K562 (cell line): ENCODE results near the gene WNT3. TPM values are rescaled to one million over a fixed set of nuclear protein-coding genes. Genes with fewer than 3 reads are reported as not detected.

Experiments used
- BRD4 ChIP-seq: fragments of 200-600 bp; sonication (generic); IDR thresholded peaks from 2 replicates; pipeline ENCODE4 v1.6.1; 2017; ENCODE audit warnings: inconsistent platforms
- BRF1 ChIP-seq: IDR thresholded peaks from 3 replicates; pipeline ENCODE4 v1.6.1; 2011; ENCODE audit warnings: borderline replicate concordance, mild to moderate bottlenecking; ENCODE audit not compliant: insufficient read length; ENCODE audit errors: extremely low read depth
- CHD2 ChIP-seq: IDR thresholded peaks from 2 replicates; pipeline ENCODE4 v1.6.1; 2011; ENCODE audit warnings: low read depth, low read length
- DDX20 ChIP-seq: fragments of 450-650 bp; IDR thresholded peaks from 2 replicates; pipeline ENCODE4 v1.6.1; 2016; ENCODE audit warnings: missing genetic modification characterization, low read depth, mild to moderate bottlenecking, missing compliant biosample characterization, moderate library complexity
- GABPB1 ChIP-seq: sonication (generic); formaldehyde crosslinking; IDR thresholded peaks from 2 replicates; pipeline ENCODE4 v1.8.0; 2022; ENCODE audit warnings: mild to moderate bottlenecking, missing genetic modification reagents
- HDAC6 ChIP-seq: IDR thresholded peaks from 2 replicates; pipeline ENCODE4 v1.6.1; 2012; ENCODE audit warnings: low read depth, mild to moderate bottlenecking, control low read depth, inconsistent platforms, low read length, moderate library complexity
- HEY1 ChIP-seq: fragments of 250-450 bp; sonication (Bioruptor Pico); IDR thresholded peaks from 2 replicates; pipeline ENCODE4 v1.5.0; 2020; ENCODE audit warnings: mild to moderate bottlenecking, moderate library complexity, borderline replicate concordance
- HLTF ChIP-seq: fragments of 450-650 bp; IDR thresholded peaks from 2 replicates; pipeline ENCODE4 v1.6.1; 2016
- HMBOX1 ChIP-seq: sonication (generic); IDR thresholded peaks from 2 replicates; pipeline ENCODE4 v1.6.1; 2016
- KAT2B ChIP-seq: IDR thresholded peaks from one replicate; pipeline ENCODE4 v1.6.1; 2012; ENCODE audit warnings: low read depth, mild to moderate bottlenecking, control low read depth, inconsistent platforms, low read length, moderate library complexity
- L3MBTL2 ChIP-seq: fragments of 450-650 bp; IDR thresholded peaks from 2 replicates; pipeline ENCODE4 v1.6.1; 2016; ENCODE audit warnings: mild to moderate bottlenecking, moderate library complexity
- MTA2 ChIP-seq: fragments of 450-650 bp; IDR thresholded peaks from 2 replicates; pipeline ENCODE4 v1.6.1; 2016; ENCODE audit warnings: low read depth
- MYNN ChIP-seq, 2 experiments: sonication (generic); formaldehyde crosslinking in 1 of 2; IDR thresholded peaks; 2 replicates each; pipeline versions ENCODE4 v1.5.0 to v1.6.1; 2016 to 2020; ENCODE audit warnings: antibody characterized with exemption in 1 of 2, missing genetic modification reagents in 1 of 2
- NCOA1 ChIP-seq: fragments of 450-650 bp; IDR thresholded peaks from 2 replicates; pipeline ENCODE4 v1.6.1; 2016; ENCODE audit warnings: low read depth
- PHF21A ChIP-seq: fragments of 450-650 bp; IDR thresholded peaks from 2 replicates; pipeline ENCODE4 v1.6.1; 2017; ENCODE audit warnings: low read depth, borderline replicate concordance
- PHTF2 ChIP-seq: fragments of 250-450 bp; sonication (Bioruptor Pico); IDR thresholded peaks from 2 replicates; pipeline ENCODE4 v1.5.0; 2021; ENCODE audit warnings: mild to moderate bottlenecking
- RBM17 ChIP-seq: fragments of 200-400 bp; formaldehyde crosslinking; IDR thresholded peaks from 2 replicates; pipeline ENCODE4 v1.6.1; 2017; ENCODE audit warnings: low read depth, mild to moderate bottlenecking, low read length, borderline replicate concordance
- RBM39 ChIP-seq: fragments of 200-400 bp; formaldehyde crosslinking; optimal IDR thresholded peaks from 2 replicates; pipeline ENCODE3; 2018; ENCODE audit warnings: low read depth, low read length
- RHOXF2B ChIP-seq: fragments of 250-450 bp; sonication (Bioruptor Pico); conservative IDR thresholded peaks from 2 replicates; pipeline ENCODE4 v1.5.1; 2021
- SFPQ ChIP-seq: fragments of 200-400 bp; formaldehyde crosslinking; IDR thresholded peaks from 2 replicates; pipeline ENCODE4 v1.6.1; 2017; ENCODE audit warnings: mild to moderate bottlenecking, low read depth, low read length, moderate library complexity
- SMARCC2 ChIP-seq: fragments of 450-650 bp; IDR thresholded peaks from 2 replicates; pipeline ENCODE4 v1.6.1; 2017; ENCODE audit warnings: antibody characterized with exemption, moderate library complexity, mild to moderate bottlenecking, low read depth
- SMARCE1 ChIP-seq: fragments of 450-650 bp; IDR thresholded peaks from 2 replicates; pipeline ENCODE4 v1.7.1; 2016; ENCODE audit warnings: mild to moderate bottlenecking
- SOX6 ChIP-seq: fragments of 450-650 bp; IDR thresholded peaks from 2 replicates; pipeline ENCODE4 v1.6.1; 2014; ENCODE audit warnings: mild to moderate bottlenecking
- SP1 ChIP-seq: sonication (generic); formaldehyde crosslinking; IDR thresholded peaks from 2 replicates; pipeline ENCODE4 v1.8.1; 2022; ENCODE audit warnings: mild to moderate bottlenecking, missing genetic modification reagents
- SRSF3 ChIP-seq: fragments of 200-400 bp; formaldehyde crosslinking; IDR thresholded peaks from 2 replicates; pipeline ENCODE4 v1.6.1; 2016; ENCODE audit warnings: mild to moderate bottlenecking, low read length, moderate library complexity; ENCODE audit not compliant: insufficient read depth
- U2AF2 ChIP-seq: fragments of 200-400 bp; formaldehyde crosslinking; optimal IDR thresholded peaks from 2 replicates; pipeline ENCODE3; 2017; ENCODE audit warnings: low read depth, mild to moderate bottlenecking, low read length
- ZFP1 ChIP-seq: fragments of 450-650 bp; formaldehyde crosslinking; IDR thresholded peaks from 2 replicates; pipeline ENCODE4 v1.4.0; 2020; ENCODE audit warnings: mild to moderate bottlenecking, mixed read lengths
- polyA plus RNA-seq, 8 experiments: library from polyadenylated mRNA; depleted of rRNA in 4 of 8; stranded (reverse) in 5 of 8; unstranded in 3 of 8; fragments of >200 nt; fragmentation: Nextera tagmentation in 2 of 8; fragmentation: Illumina TruSeq in 1 of 8; extraction: Ambion mirVana in 2 of 8; extraction: Trizol in 1 of 8; gene quantifications; 2 replicates each; pipeline versions ENCODE4 v1.2.1 to v1.2.3, GENCODE V29; 2011 to 2014; ENCODE audit warnings: inconsistent platforms in 1 of 8, missing spikeins in 1 of 8
- total RNA-seq, 7 experiments: library from RNA; depleted of rRNA in 6 of 7; stranded (reverse); fragments of >200 nt in 6 of 7; fragmentation: Illumina TruSeq in 2 of 7; extraction: Trizol in 2 of 7; gene quantifications; 2 replicates each; pipeline versions ENCODE4 v1.2.1 to v1.2.3, GENCODE V29; 2011 to 2021; ENCODE audit warnings: low replicate concordance in 1 of 7

Gene WNT3
- total and polyA plus RNA-seq, 9 of the 15 experiments (the other 6 are each of a cell fraction or from before 2014, with no cell fraction given), result 1.5 to 6.1 (median 3.3) TPM

GRCh38 chr17:46818929-46819859, 702 bp upstream of the WNT3 start (continued):
- TF ChIP-seq SP1 (CRISPR knock-in tag) (peak; percentile 48; the same call in 1 of the 2 replicates), NCOA1 (peak; percentile 41; the same call in 1 of the 2 replicates), PHF21A (no peak), DDX20 (no peak), RBM17 (no peak), L3MBTL2 (peak; percentile 90), GABPB1 (CRISPR knock-in tag) (peak; percentile 36; the same call in 1 of the 2 replicates), SMARCC2 (no peak), ZFP1 (CRISPR knock-in tag) (no peak), U2AF2 (no peak), SMARCE1 (peak; percentile 67; the same call in 1 of the 2 replicates), RHOXF2B (CRISPR knock-in tag) (no peak), HLTF (no peak), CHD2 (no peak), MTA2 (no peak), MYNN (IDR thresholded peaks at IDR 0.05) (peak; percentile 51; the same call in 1 of the 2 replicates), MYNN (CRISPR knock-in tag; IDR thresholded peaks at IDR 0.05) (no peak), BRF1 (no peak), RBM39 (no peak), BRD4 (no peak), SRSF3 (no peak), PHTF2 (CRISPR knock-in tag) (no peak), HDAC6 (no peak), SFPQ (no peak), HMBOX1 (no peak), HEY1 (CRISPR knock-in tag) (no peak), KAT2B (no peak), SOX6 (0 out of 2 replicates have a peak, but pooled peaks have one; percentile 40)
